Measurements from ENCODE around the gene SFTA2. TPM values are rescaled to one million over a fixed set of nuclear protein-coding genes. Genes with fewer than 3 reads are reported as not detected.

SFTA2 gene
- total RNA-seq, 1 donor from 2014 or later = 0.76 TPM

- ATAC-seq (peak; percentile 78), DNase-seq (ENCODE audit: low spot score) (peak; percentile 88)
- intact Hi-C loops (cut with DNase I) = loop anchor here (5.0 kb wide), 1 partner anchor 57 kb away; no protein-coding TSS in a partner anchor
Observed at GRCh38 chr6:30883685-30884520, 48.1 kb downstream of the SFTA2 start, which contains the start of gene DDR1. Gene DDR1 (plus strand): TSS chr6:30884519. CDS start chr6:30888730, 4,211 bp downstream.

- DNase-seq (ENCODE audit: low spot score) (peak; percentile 62), ATAC-seq (peak; percentile 2)
- intact Hi-C loops (cut with DNase I) = loop anchor here (5.0 kb wide), 1 partner anchor 56 kb away; no protein-coding TSS in a partner anchor
Observed at GRCh38 chr6:30882759-30883684, 48.9 kb downstream of the SFTA2 start.

- DNase-seq (ENCODE audit: low spot score) = peak; percentile 60
- no peak for ATAC-seq
- intact Hi-C loops (cut with DNase I) = loop anchor here (5.0 kb wide), 1 partner anchor 55 kb away; no protein-coding TSS in a partner anchor
Observed at GRCh38 chr6:30882204-30882758, 49.7 kb downstream of the SFTA2 start.

GRCh38 chr6:30881392-30882203 lies 50.4 kb downstream of the SFTA2 start:
- ATAC-seq (no peak), DNase-seq (ENCODE audit: low spot score) (peak; percentile 53)
- intact Hi-C loops (cut with DNase I) = loop anchor here (5.0 kb wide), 1 partner anchor 54 kb away; no protein-coding TSS in a partner anchor

Small RNA genes within 50 kb of the gene (microRNA-seq; reads per million reads assigned to microRNA genes)
- not detected for gene MIR4640

Other genes with a start within 250 kb of the SFTA2 start
- gene PPP1R18, start 245.5 kb downstream of the SFTA2 start, total RNA-seq = 93.0 TPM
- 11.0 TPM for gene NRM, start 241.2 kb downstream of the SFTA2 start, total RNA-seq
- gene MDC1, start 214.9 kb downstream of the SFTA2 start, total RNA-seq = 43.2 TPM
- 292 TPM for gene TUBB, start 211.8 kb downstream of the SFTA2 start, total RNA-seq
- 172 TPM for gene FLOT1, start 189.5 kb downstream of the SFTA2 start, total RNA-seq
- 40.7 TPM for gene IER3, start 187.6 kb downstream of the SFTA2 start, total RNA-seq
- gene DDR1, start 47.7 kb downstream of the SFTA2 start, total RNA-seq = 93.5 TPM
- gene GTF2H4, start 24.0 kb downstream of the SFTA2 start, total RNA-seq = 30.4 TPM
- gene VARS2, start 17.9 kb downstream of the SFTA2 start, total RNA-seq = 25.2 TPM
- gene MUCL3, start 8.8 kb upstream of the SFTA2 start, total RNA-seq = 0.18 TPM
- gene MUC21, start 51.5 kb upstream of the SFTA2 start, total RNA-seq = 0.18 TPM
- gene MUC22, start 78.3 kb upstream of the SFTA2 start, total RNA-seq = not detected
- not detected for gene C6orf15, start 180.4 kb upstream of the SFTA2 start, total RNA-seq
- 0.62 TPM for gene PSORS1C1, start 182.6 kb upstream of the SFTA2 start, total RNA-seq
- not detected for gene CDSN, start 188.3 kb upstream of the SFTA2 start, total RNA-seq
- not detected for gene PSORS1C2, start 206.9 kb upstream of the SFTA2 start, total RNA-seq
- 23.8 TPM for gene CCHCR1, start 225.6 kb upstream of the SFTA2 start, total RNA-seq
- gene TCF19, start 226.4 kb upstream of the SFTA2 start, total RNA-seq = 5.9 TPM
- gene POU5F1, start 238.5 kb upstream of the SFTA2 start, total RNA-seq = 0.76 TPM